ENCODE results near the gene HPS1. TPM values are rescaled to one million over a fixed set of nuclear protein-coding genes. Genes with fewer than 3 reads are reported as not detected.

The HPS1 gene
- total and polyA plus RNA-seq, 10 of the 15 experiments (the other 5 are each of a cell fraction or from before 2014, with no cell fraction given) = 27.1 to 138 (median 54.8) TPM

DNA sequence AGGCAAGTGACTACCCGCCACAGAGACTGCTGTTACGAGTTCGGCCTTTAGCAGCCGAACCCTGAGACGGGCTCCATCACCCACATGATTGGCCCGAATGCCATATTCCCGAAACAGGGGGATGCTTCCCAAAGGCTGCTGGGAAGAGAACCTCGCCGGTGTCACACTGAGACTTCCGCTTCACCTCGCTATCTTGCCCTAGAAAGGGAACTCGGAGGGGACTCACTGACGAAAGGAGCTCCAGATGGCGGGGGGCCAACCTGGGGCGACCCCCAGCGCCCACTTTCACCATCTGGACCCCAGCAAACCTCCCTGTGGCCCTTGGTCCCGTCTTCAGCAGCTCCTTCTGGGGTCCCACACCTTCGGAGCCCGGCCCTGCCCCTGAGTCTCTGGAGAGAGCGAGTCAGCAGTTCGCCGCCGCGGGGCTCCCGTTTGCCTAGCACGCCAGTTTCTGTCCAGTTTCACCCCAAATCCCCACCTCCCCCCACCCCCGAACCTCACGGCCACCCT is 529 bp downstream of the HPS1 start:
- TF ChIP-seq IKZF2 (IDR thresholded peaks at IDR 0.05) = peak in 1 of 2 experiments; percentile 26; a peak in 1 of 4 replicates
- no peak for TF ChIP-seq CBX5 (IDR thresholded peaks at IDR 0.05; ENCODE audit: low read depth)
- no peak for TF ChIP-seq BRCA1 (IDR thresholded peaks at IDR 0.05; ENCODE audit: low read depth, low read length)
- 0 out of 2 replicates have a peak, but pooled peaks have one; percentile 44 for TF ChIP-seq ZNF687 (IDR thresholded peaks at IDR 0.05)
- TF ChIP-seq STAT1 (conservative IDR thresholded peaks at IDR 0.05) = no peak
- TF ChIP-seq GABPA (IDR thresholded peaks at IDR 0.05; ENCODE audit: low read depth) = 0 out of 2 replicates have a peak, but pooled peaks have one; percentile 3
- TF ChIP-seq SPI1 (IDR thresholded peaks at IDR 0.05; ENCODE audit: borderline replicate concordance, insufficient read depth, low read depth, low read length) = peak; percentile 42; the same call in 1 of the 2 replicates
- TF ChIP-seq, protein P1, sequence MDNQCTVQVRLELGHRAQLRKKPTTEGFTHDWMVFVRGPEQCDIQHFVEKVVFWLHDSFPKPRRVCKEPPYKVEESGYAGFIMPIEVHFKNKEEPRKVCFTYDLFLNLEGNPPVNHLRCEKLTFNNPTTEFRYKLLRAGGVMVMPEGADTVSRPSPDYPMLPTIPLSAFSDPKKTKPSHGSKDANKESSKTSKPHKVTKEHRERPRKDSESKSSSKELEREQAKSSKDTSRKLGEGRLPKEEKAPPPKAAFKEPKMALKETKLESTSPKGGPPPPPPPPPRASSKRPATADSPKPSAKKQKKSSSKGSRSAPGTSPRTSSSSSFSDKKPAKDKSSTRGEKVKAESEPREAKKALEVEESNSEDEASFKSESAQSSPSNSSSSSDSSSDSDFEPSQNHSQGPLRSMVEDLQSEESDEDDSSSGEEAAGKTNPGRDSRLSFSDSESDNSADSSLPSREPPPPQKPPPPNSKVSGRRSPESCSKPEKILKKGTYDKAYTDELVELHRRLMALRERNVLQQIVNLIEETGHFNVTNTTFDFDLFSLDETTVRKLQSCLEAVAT (IDR thresholded peaks at IDR 0.05) = peak; percentile 48; the same call in 1 of the 2 replicates
- no peak for TF ChIP-seq GATAD2B (conservative IDR thresholded peaks at IDR 0.05; ENCODE audit: low read depth)
- no peak for TF ChIP-seq FOS (IDR thresholded peaks at IDR 0.05; ENCODE audit: borderline replicate concordance, extremely low read depth, insufficient read length)
- RAD21 ChIA-PET (ENCODE audit: unreplicated experiment) = interaction anchor here (0.7 kb wide), 1 partner anchor 42 kb away, joined by 3 read pairs; no protein-coding TSS in a partner anchor
- Histone ChIP-seq H3K4me3 (peak overlapping the region; percentile 84), H3K9ac (ENCODE audit: control insufficient read depth, insufficient read depth, low read length) (peak overlapping the region; percentile 93), H3K36me3 (ENCODE audit: control insufficient read depth in 2 of 2, insufficient read depth in 2 of 2, low read length in 1 of 2) (peaks cover 3 to 6% of the 10 kb centered on the region in 2 experiments), H3K4me1 (ENCODE audit: control insufficient read depth, insufficient read depth, low read length) (peaks cover 15% of the 10 kb centered on the region), H3K27me3 (replicated peaks in 1 of 2; ENCODE audit: control insufficient read depth in 2 of 2, insufficient read depth in 2 of 2, low read length in 1 of 2) (no peaks in the 10 kb centered on the region), H2AFZ (ENCODE audit: control insufficient read depth, low read depth, low read length) (peak overlapping the region; percentile 72), H3K4me2 (ENCODE audit: control insufficient read depth, insufficient read depth) (peak overlapping the region; percentile 78), H3K79me2 (ENCODE audit: control insufficient read depth, insufficient read depth, low read length) (peaks cover 30% of the 10 kb centered on the region), H3K9me3 (replicated peaks; ENCODE audit: control insufficient read depth, insufficient read depth, low read length) (no peaks in the 10 kb centered on the region), H3K27ac (ENCODE audit: control insufficient read depth, insufficient read depth) (peak overlapping the region; percentile 91), H4K20me1 (ENCODE audit: control insufficient read depth, insufficient read depth) (no peaks in the 10 kb centered on the region; the same call in 1 of the 2 replicates)
- SMC1A ChIA-PET (ENCODE audit: uncharacterized antibody, unreplicated experiment) = interaction anchor here (0.6 kb wide), 1 partner anchor 105 kb away, joined by 3 read pairs; no protein-coding TSS in a partner anchor
- FAIRE-seq = peak; percentile 95
- intact Hi-C loops (cut with micrococcal nuclease; ENCODE audit: unreplicated experiment) (no loop called here), in situ Hi-C loops (cut with MboI) (no loop called here)
- no peak for DNase-seq (ENCODE audit: low read depth, low spot score)
- CTCF ChIA-PET = interaction anchor here (1.6 to 4.7 kb wide), 4 partner anchors 17 to 106 kb away, joined by 3 to 22 read pairs (median 6); no protein-coding TSS in a partner anchor
- 1% methylated on average over 28 of the region's 28 CpGs for WGBS (ENCODE audit: insufficient coverage, insufficient replicate concordance, low lambda C conversion rate, missing lambda C conversion rate)
- POLR2A ChIA-PET = interaction anchor here (0.9 to 1.7 kb wide), 3 partner anchors 9 to 42 kb away, joined by 3 to 5 read pairs (median 3); no protein-coding TSS in a partner anchor
- peak; percentile 58 for ATAC-seq
- BruUV-seq (replicated peaks) = TSS peak; percentile 74
